ENCODE data around the gene SMCHD1.

GRCh38 chr18:2656237-2656980, 883 bp downstream of the SMCHD1 start:
- TF ChIP-seq POLR2A (IDR thresholded peaks at IDR 0.05), result no peak
- TF ChIP-seq CTCF (IDR thresholded peaks at IDR 0.05), result no peak
- peak in 1 of 3 donors; percentile 6 for TF ChIP-seq POLR2AphosphoS5 (IDR thresholded peaks at IDR 0.05)
- no peak for TF ChIP-seq EP300 (IDR thresholded peaks at IDR 0.05; ENCODE audit: low read depth)

Data from transverse colon (tissue), 4 donors.